HepG2 (cell line): ENCODE data around the gene RPL35. TPM values are rescaled to one million over a fixed set of nuclear protein-coding genes. Genes with fewer than 3 reads are reported as not detected.

Experiments used
- ATAC-seq: fragments of 200-7000 bp; cut with Tn5 transposase; 3 replicates; pipeline ENCODE4 v1.9.1; 2020; ENCODE audit warnings: mild to moderate bottlenecking, moderate library complexity
- BruUV-seq: library from RNA; stranded (reverse); fragments of 400-500 nt; replicated peaks from 2 replicates; lab custom pipeline; 2021; lab: Mats Ljungman, UMichigan
- CTCF ChIA-PET: fragments of 300-600 bp; formaldehyde crosslinking; extraction: SDS; loops from one replicate; lab custom pipeline; 2021; ENCODE audit warnings: low total read pairs, inconsistent platforms, low intra/inter-chr PET ratio; lab: Yijun Ruan, JAX
- POLR2A ChIA-PET: fragments of 350-600 bp; sonication (Branson Sonifier 250); formaldehyde crosslinking; loops from one replicate; lab custom pipeline; 2020; ENCODE audit warnings: antibody characterized with exemption, inconsistent platforms; lab: Yijun Ruan, JAX
- DNase-seq: peaks from one replicate; pipeline ENCODE4 v3.0.0-alpha.2; 2015; ENCODE audit warnings: low spot score
- FAIRE-seq: peaks from 3 replicates; lab custom pipeline; 2011; peaks lifted over from hg19 to GRCh38; lab: Jason Lieb, UNC
- H2AFZ ChIP-seq: one replicate; pipeline ENCODE4 v1.6.1; 2011; ENCODE audit warnings: low read length, inconsistent platforms
- H3K27ac ChIP-seq: fragments of 300-600 bp; 3 replicates; pipeline ENCODE4 v1.8.0; 2011; ENCODE audit warnings: mixed run types, mild to moderate bottlenecking, mixed read lengths, low read length, inconsistent platforms; ENCODE audit not compliant: insufficient read depth; ENCODE audit errors: extremely low read length
- H3K27me3 ChIP-seq, 2 experiments: fragments of 200-600 bp in 1 of 2; 2 replicates in 1 of 2; 3 replicates in 1 of 2; pipeline versions ENCODE4 v1.6.0 to v1.8.0; 2011; ENCODE audit warnings: low read length in 2 of 2, mild to moderate bottlenecking in 2 of 2, moderate library complexity in 2 of 2, inconsistent platforms in 1 of 2; ENCODE audit not compliant: insufficient read depth in 2 of 2, control insufficient read depth in 1 of 2
- H3K36me3 ChIP-seq, 2 experiments: fragments of 200-600 bp in 1 of 2; replicated peaks in 1 of 2; 2 replicates in 1 of 2; 3 replicates in 1 of 2; pipeline versions ENCODE4 v1.5.1 to v1.8.0; 2011; ENCODE audit warnings: low read length in 2 of 2, inconsistent platforms in 1 of 2; ENCODE audit not compliant: insufficient read depth in 2 of 2, control insufficient read depth in 1 of 2
- H3K4me1 ChIP-seq: 2 replicates; pipeline ENCODE4 v1.5.1; 2012; ENCODE audit warnings: low read length, inconsistent platforms; ENCODE audit not compliant: insufficient read depth
- H3K4me2 ChIP-seq: 2 replicates; pipeline ENCODE4 v1.6.0; 2011; ENCODE audit warnings: low read depth, low read length, inconsistent platforms
- H3K4me3 ChIP-seq, 3 experiments: fragments of 200-600 bp in 1 of 3; sonication (generic), shearing (Covaris generic) in 1 of 3; replicated peaks in 1 of 3; 2 replicates each; pipeline ENCODE4 v1.5.1; 2011 to 2016; ENCODE audit warnings: low read length in 3 of 3, inconsistent platforms in 2 of 3, low read depth in 2 of 3, mild to moderate bottlenecking in 2 of 3, control low read depth in 1 of 3, mixed read lengths in 1 of 3; ENCODE audit not compliant: insufficient read depth in 1 of 3
- H3K79me2 ChIP-seq: one replicate; pipeline ENCODE4 v1.6.1; 2011; ENCODE audit warnings: low read length, inconsistent platforms; ENCODE audit not compliant: insufficient read depth
- H3K9ac ChIP-seq: 2 replicates; pipeline ENCODE4 v1.6.0; 2011; ENCODE audit warnings: mild to moderate bottlenecking, low read depth, low read length, inconsistent platforms; ENCODE audit not compliant: insufficient read depth
- H3K9me3 ChIP-seq: 2 replicates; pipeline ENCODE4 v1.5.1; 2012; ENCODE audit warnings: mild to moderate bottlenecking, low read length
- H4K20me1 ChIP-seq: 2 replicates; pipeline ENCODE4 v1.6.0; 2011; ENCODE audit warnings: inconsistent platforms, mild to moderate bottlenecking, low read length, moderate library complexity; ENCODE audit not compliant: insufficient read depth
- PAX8 ChIP-seq: sonication (generic); formaldehyde crosslinking; IDR thresholded peaks from 2 replicates; pipeline ENCODE4 v1.8.0; 2022; ENCODE audit warnings: mild to moderate bottlenecking, missing genetic modification reagents, borderline replicate concordance
- POLR2G ChIP-seq: fragments of 200-400 bp; formaldehyde crosslinking; IDR thresholded peaks from 2 replicates; pipeline ENCODE4 v1.6.1; 2018; ENCODE audit warnings: mild to moderate bottlenecking, low read depth, low read length, moderate library complexity
- SALL1 ChIP-seq: sonication (generic); formaldehyde crosslinking; IDR thresholded peaks from 2 replicates; pipeline ENCODE4 v1.8.0; 2022; ENCODE audit warnings: mild to moderate bottlenecking, missing genetic modification reagents
- ZNF18 ChIP-seq: sonication (generic); formaldehyde crosslinking; IDR thresholded peaks from 2 replicates; pipeline ENCODE4 v1.8.0; 2022; ENCODE audit warnings: mild to moderate bottlenecking, missing genetic modification reagents; ENCODE audit not compliant: insufficient replicate concordance
- ZNF256 ChIP-seq: sonication (generic); formaldehyde crosslinking; conservative IDR thresholded peaks from 2 replicates; pipeline ENCODE4 v1.4.0; 2020; ENCODE audit warnings: missing genetic modification reagents
- ZNF335 ChIP-seq: sonication (generic); formaldehyde crosslinking; IDR thresholded peaks from 2 replicates; pipeline ENCODE4 v1.4.0; 2020; ENCODE audit warnings: missing genetic modification reagents
- WGBS: methylation state at CpG from one replicate; pipeline ENCODE4 v1.1.6; 2017; ENCODE audit warnings: low lambda C conversion rate; 5-methylcytosine and 5-hydroxymethylcytosine counted together
- in situ Hi-C: cut with HindIII; loops from 2 replicates; pipeline ENCODE4 v1.10.0; 2017; ENCODE audit warnings: low pct_unique_long_range_greater_than_20kb; ENCODE audit not compliant: extremely low pct_ligation_motif_present
- intact Hi-C: fragments of 100-400 bp; cut with micrococcal nuclease; formaldehyde crosslinking; loops from one replicate; pipeline ENCODE4 v1.10.0; 2022; ENCODE audit not compliant: unreplicated experiment
- polyA plus RNA-seq, 8 experiments: library from polyadenylated mRNA; depleted of rRNA in 3 of 8; stranded (reverse) in 7 of 8; unstranded in 1 of 8; fragments of >200 nt; fragmentation: Illumina TruSeq in 4 of 8; extraction: Trizol in 4 of 8; gene quantifications; 2 replicates each; pipeline versions ENCODE4 v1.2.1 to v1.2.3, GENCODE V29; 2011 to 2016; ENCODE audit warnings: low read depth in 4 of 8, missing spikeins in 1 of 8, mixed read lengths in 1 of 8; ENCODE audit not compliant: insufficient read depth in 1 of 8
- total RNA-seq, 5 experiments: library from RNA; depleted of rRNA; stranded (reverse); fragments of >200 nt; fragmentation: Illumina TruSeq; extraction: Trizol; gene quantifications; 2 replicates each; pipeline ENCODE4 v1.2.3, GENCODE V29; 2016; ENCODE audit warnings: low read depth in 1 of 5
- TF ChIP-seq, protein P1 (sequence below): sonication (generic); formaldehyde crosslinking; IDR thresholded peaks from 2 replicates; pipeline ENCODE4 v1.5.0; 2020; ENCODE audit warnings: mild to moderate bottlenecking, missing genetic modification reagents, borderline replicate concordance

Gene RPL35
- total and polyA plus RNA-seq, 2 of the 13 experiments (the other 11 are each of a cell fraction or from before 2014, with no cell fraction given): 2,153 to 2,935 TPM

GRCh38 chr9:124880501-124880900, 18.7 kb upstream of the RPL35 start:
- FAIRE-seq: no peak
- H3K27me3 ChIP-seq: no peaks in the 10 kb centered on the region
- no peaks in the 10 kb centered on the region for H3K9me3 ChIP-seq
- no peak overlapping the region for H3K9ac ChIP-seq
- no peaks in the 10 kb centered on the region for H4K20me1 ChIP-seq
- CTCF ChIA-PET: no interaction called here
- no peak overlapping the region for H3K4me3 ChIP-seq
- TF ChIP-seq PAX8 (CRISPR knock-in tag) (no peak), SALL1 (CRISPR knock-in tag) (no peak), ZNF256 (no peak)
- TF ChIP-seq, all 625 proteins: peak for 0
- ATAC-seq (no peak), DNase-seq (no peak)
- no peak overlapping the region for H2AFZ ChIP-seq
- in situ Hi-C loops (no loop called here), intact Hi-C loops (no loop called here)
- POLR2A ChIA-PET: no interaction called here
- no peak overlapping the region for H3K4me2 ChIP-seq
- 87% methylated on average over 8 of the region's 9 CpGs for WGBS
- H3K27ac ChIP-seq: no peak overlapping the region
- H3K79me2 ChIP-seq: no peaks in the 10 kb centered on the region
- BruUV-seq: no TSS peak
- H3K36me3 ChIP-seq: peaks cover 19 to 65% of the 10 kb centered on the region in 2 experiments; a peak in 4 of 5 replicates
- no peaks in the 10 kb centered on the region for H3K4me1 ChIP-seq

GRCh38 chr9:124879226-124879625, 17.5 kb upstream of the RPL35 start:
- Histone ChIP-seq H3K79me2 (no peaks in the 10 kb centered on the region), H3K4me3 (no peak overlapping the region), H3K27me3 (no peaks in the 10 kb centered on the region), H3K27ac (no peak overlapping the region), H3K36me3 (peaks cover 23 to 73% of the 10 kb centered on the region in 2 experiments; a peak in 4 of 5 replicates), H3K4me1 (no peaks in the 10 kb centered on the region), H3K4me2 (no peak overlapping the region), H3K9me3 (no peaks in the 10 kb centered on the region), H3K9ac (no peak overlapping the region), H4K20me1 (no peaks in the 10 kb centered on the region)
- DNase-seq (no peak), ATAC-seq (no peak), FAIRE-seq (no peak)
- ChIA-PET POLR2A (no interaction called here), CTCF (no interaction called here)
- no TSS peak for BruUV-seq
- in situ Hi-C loops: no loop called here
- intact Hi-C loops: no loop called here
- TF ChIP-seq POLR2G: no peak
- TF ChIP-seq ZNF18: no peak
- TF ChIP-seq, protein P1, sequence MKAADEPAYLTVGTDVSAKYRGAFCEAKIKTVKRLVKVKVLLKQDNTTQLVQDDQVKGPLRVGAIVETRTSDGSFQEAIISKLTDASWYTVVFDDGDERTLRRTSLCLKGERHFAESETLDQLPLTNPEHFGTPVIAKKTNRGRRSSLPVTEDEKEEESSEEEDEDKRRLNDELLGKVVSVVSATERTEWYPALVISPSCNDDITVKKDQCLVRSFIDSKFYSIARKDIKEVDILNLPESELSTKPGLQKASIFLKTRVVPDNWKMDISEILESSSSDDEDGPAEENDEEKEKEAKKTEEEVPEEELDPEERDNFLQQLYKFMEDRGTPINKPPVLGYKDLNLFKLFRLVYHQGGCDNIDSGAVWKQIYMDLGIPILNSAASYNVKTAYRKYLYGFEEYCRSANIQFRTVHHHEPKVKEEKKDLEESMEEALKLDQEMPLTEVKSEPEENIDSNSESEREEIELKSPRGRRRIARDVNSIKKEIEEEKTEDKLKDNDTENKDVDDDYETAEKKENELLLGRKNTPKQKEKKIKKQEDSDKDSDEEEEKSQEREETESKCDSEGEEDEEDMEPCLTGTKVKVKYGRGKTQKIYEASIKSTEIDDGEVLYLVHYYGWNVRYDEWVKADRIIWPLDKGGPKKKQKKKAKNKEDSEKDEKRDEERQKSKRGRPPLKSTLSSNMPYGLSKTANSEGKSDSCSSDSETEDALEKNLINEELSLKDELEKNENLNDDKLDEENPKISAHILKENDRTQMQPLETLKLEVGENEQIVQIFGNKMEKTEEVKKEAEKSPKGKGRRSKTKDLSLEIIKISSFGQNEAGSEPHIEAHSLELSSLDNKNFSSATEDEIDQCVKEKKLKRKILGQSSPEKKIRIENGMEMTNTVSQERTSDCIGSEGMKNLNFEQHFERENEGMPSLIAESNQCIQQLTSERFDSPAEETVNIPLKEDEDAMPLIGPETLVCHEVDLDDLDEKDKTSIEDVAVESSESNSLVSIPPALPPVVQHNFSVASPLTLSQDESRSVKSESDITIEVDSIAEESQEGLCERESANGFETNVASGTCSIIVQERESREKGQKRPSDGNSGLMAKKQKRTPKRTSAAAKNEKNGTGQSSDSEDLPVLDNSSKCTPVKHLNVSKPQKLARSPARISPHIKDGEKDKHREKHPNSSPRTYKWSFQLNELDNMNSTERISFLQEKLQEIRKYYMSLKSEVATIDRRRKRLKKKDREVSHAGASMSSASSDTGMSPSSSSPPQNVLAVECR: no peak
- no peak for TF ChIP-seq ZNF335 (CRISPR knock-in tag)
- TF ChIP-seq, all 625 proteins: peak for 0
- H2AFZ ChIP-seq: no peak overlapping the region
- 96% methylated on average over 10 of the region's 10 CpGs for WGBS
